ENCODE data around the gene TMEM256. TPM values are rescaled to one million over a fixed set of nuclear protein-coding genes. Genes with fewer than 3 reads are reported as not detected.

TMEM256 gene
- 187 TPM for polyA plus RNA-seq
- long read RNA-seq, donor 1, transcript TMEM256-202 (2 exons, 403 nt): minor isoform, 5 of 103 reads
- long read RNA-seq, donor 1, transcript TMEM256-201 (4 exons, 486 nt): major isoform, 82 of 103 reads
- long read RNA-seq, donor 1, partial matches to known transcripts: 0 of 103 reads
- long read RNA-seq, donor 1, other reads (novel, unspliced or antisense): 16 of 103 reads
- long read RNA-seq, donor 2, transcript TMEM256-202 (2 exons, 403 nt): minor isoform, 16 of 174 reads
- long read RNA-seq, donor 2, transcript TMEM256-201 (4 exons, 486 nt): major isoform, 158 of 174 reads
- long read RNA-seq, donor 2, partial matches to known transcripts: 0 of 174 reads
- long read RNA-seq, donor 2, other reads (novel, unspliced or antisense): 0 of 174 reads
- long read RNA-seq, donor 3: 0 reads
- long read RNA-seq, donor 4, transcript TMEM256-201 (4 exons, 486 nt): major isoform, 16 of 26 reads
- long read RNA-seq, donor 4, partial matches to known transcripts: 9 of 26 reads
- long read RNA-seq, donor 4, other reads (novel, unspliced or antisense): 0 of 26 reads
- long read RNA-seq, donor 5, transcript TMEM256-201 (4 exons, 486 nt): major isoform, 60 of 81 reads
- long read RNA-seq, donor 5, partial matches to known transcripts: 12 of 81 reads
- long read RNA-seq, donor 5, other reads (novel, unspliced or antisense): 7 of 81 reads
- long read RNA-seq, donor 6, transcript TMEM256-202 (2 exons, 403 nt): minor isoform, 6 of 171 reads
- long read RNA-seq, donor 6, transcript TMEM256-201 (4 exons, 486 nt): major isoform, 106 of 171 reads
- long read RNA-seq, donor 6, partial matches to known transcripts: 48 of 171 reads
- long read RNA-seq, donor 6, other reads (novel, unspliced or antisense): 11 of 171 reads
- long read RNA-seq, donor 7, transcript TMEM256-201 (4 exons, 486 nt): major isoform, 45 of 63 reads
- long read RNA-seq, donor 7, partial matches to known transcripts: 16 of 63 reads
- long read RNA-seq, donor 7, other reads (novel, unspliced or antisense): 0 of 63 reads
- long read RNA-seq, donor 8, transcript TMEM256-202 (2 exons, 403 nt): minor isoform, 18 of 332 reads
- long read RNA-seq, donor 8, transcript TMEM256-201 (4 exons, 486 nt): major isoform, 223 of 332 reads
- long read RNA-seq, donor 8, partial matches to known transcripts: 74 of 332 reads
- long read RNA-seq, donor 8, other reads (novel, unspliced or antisense): 17 of 332 reads
- long read RNA-seq, donor 9, transcript TMEM256-202 (2 exons, 403 nt): minor isoform, 5 of 243 reads
- long read RNA-seq, donor 9, transcript TMEM256-201 (4 exons, 486 nt): major isoform, 203 of 243 reads
- long read RNA-seq, donor 9, partial matches to known transcripts: 0 of 243 reads
- long read RNA-seq, donor 9, other reads (novel, unspliced or antisense): 35 of 243 reads
- long read RNA-seq, donor 10, transcript TMEM256-201 (4 exons, 486 nt): major isoform, 144 of 178 reads
- long read RNA-seq, donor 10, transcript TMEM256-202 (2 exons, 403 nt): minor isoform, 5 of 178 reads
- long read RNA-seq, donor 10, partial matches to known transcripts: 29 of 178 reads
- long read RNA-seq, donor 10, other reads (novel, unspliced or antisense): 0 of 178 reads
- long read RNA-seq, donor 11, transcript TMEM256-201 (4 exons, 486 nt): major isoform, 97 of 158 reads
- long read RNA-seq, donor 11, transcript TMEM256-202 (2 exons, 403 nt): minor isoform, 7 of 158 reads
- long read RNA-seq, donor 11, partial matches to known transcripts: 31 of 158 reads
- long read RNA-seq, donor 11, other reads (novel, unspliced or antisense): 23 of 158 reads

DNA sequence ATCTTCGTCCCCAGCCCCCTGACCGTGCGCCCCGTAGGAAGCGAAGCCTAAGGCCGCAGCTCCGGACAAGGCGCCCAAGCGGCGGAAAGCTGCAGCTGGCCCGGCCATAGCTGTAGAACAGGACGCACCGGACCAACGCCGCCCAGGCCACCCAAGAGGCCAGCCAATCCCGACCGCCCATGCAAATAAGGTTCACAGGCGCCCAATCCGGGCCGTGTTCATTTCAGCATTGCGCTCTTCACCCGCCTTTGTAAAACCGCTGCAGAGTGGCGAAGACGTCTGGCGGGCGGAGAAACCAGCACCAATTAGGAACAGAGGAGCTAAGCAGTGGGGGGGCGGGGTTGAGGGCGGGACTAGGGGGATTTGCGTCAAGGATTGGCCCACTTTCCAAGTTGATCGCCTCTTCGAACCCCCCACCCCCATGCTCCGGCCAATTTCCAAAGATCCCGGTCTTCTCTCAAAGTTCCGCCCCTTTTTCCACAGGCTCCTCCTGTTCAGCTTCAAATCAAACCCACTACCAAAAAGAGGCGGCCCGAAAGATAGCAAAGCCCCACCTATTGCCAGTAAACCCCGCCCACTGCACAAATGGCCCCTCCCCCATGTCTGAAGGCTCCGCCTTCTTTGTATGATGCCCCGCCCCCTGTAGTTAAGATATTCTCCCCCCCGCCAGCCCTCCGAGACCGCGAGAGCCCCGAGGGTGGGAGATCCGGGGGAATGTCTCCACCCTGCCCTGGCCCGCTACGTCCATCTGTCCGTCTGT lies at the start of gene TMEM256:
TMEM256 (minus strand) TSS at position 121 of the 760 bp plus-strand sequence; CDS start at position 108, 13 bp downstream.
- peak; percentile 99 to 100 for DNase-seq
- H3K4me3 ChIP-seq (ENCODE audit: low read length): peak within 1 kb of the TSS; percentile 93
- WGBS (ENCODE audit: insufficient coverage, low lambda C conversion rate): no CpG with 5 or more reads among the region's 49 CpGs
- no peaks in the 10 kb centered on the region for H3K36me3 ChIP-seq (ENCODE audit: control insufficient read depth, insufficient read depth, low read length)
- H3K9me3 ChIP-seq (ENCODE audit: control insufficient read depth, low read depth, low read length): no peaks in the 10 kb centered on the region
- H3K27me3 ChIP-seq (ENCODE audit: control insufficient read depth, insufficient read depth, low read length): peaks cover 39% of the 10 kb centered on the region
- H3K27ac ChIP-seq (ENCODE audit: low read length): peak within 1 kb of the TSS; percentile 96
- peaks cover 9% of the 10 kb centered on the region for H3K4me1 ChIP-seq (ENCODE audit: control insufficient read depth, insufficient read depth, low read length)

DNA sequence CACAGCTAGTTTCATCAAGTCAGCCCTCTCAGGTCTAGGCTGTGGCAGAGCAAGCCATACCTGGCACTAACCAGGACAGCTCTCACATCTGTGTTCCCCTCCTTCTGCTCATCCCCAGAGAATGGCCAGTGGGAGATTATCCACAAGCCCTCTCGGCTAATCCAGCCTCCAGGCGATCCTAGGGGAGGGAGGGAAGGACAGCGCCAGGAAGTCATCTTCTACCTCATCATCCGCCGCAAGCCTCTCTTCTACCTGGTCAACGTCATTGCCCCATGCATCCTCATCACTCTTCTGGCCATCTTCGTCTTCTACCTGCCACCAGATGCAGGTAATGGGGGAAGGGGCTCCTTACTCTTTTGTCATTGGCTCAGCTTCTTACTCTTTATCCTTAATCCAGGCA lies 44.6 kb upstream of the TMEM256 start:
- DNase-seq: no peak
- Histone ChIP-seq H3K27me3 (ENCODE audit: control insufficient read depth, insufficient read depth, low read length) (peaks cover 40% of the 10 kb centered on the region), H3K36me3 (ENCODE audit: control insufficient read depth, insufficient read depth, low read length) (no peaks in the 10 kb centered on the region), H3K9me3 (ENCODE audit: control insufficient read depth, low read depth, low read length) (peaks cover 3% of the 10 kb centered on the region), H3K27ac (ENCODE audit: low read length) (no peak overlapping the region), H3K4me3 (ENCODE audit: low read length) (no peak overlapping the region), H3K4me1 (ENCODE audit: control insufficient read depth, insufficient read depth, low read length) (peaks cover 8% of the 10 kb centered on the region)
- WGBS (ENCODE audit: insufficient coverage, low lambda C conversion rate): no CpG with 5 or more reads among the region's 7 CpGs

DNA sequence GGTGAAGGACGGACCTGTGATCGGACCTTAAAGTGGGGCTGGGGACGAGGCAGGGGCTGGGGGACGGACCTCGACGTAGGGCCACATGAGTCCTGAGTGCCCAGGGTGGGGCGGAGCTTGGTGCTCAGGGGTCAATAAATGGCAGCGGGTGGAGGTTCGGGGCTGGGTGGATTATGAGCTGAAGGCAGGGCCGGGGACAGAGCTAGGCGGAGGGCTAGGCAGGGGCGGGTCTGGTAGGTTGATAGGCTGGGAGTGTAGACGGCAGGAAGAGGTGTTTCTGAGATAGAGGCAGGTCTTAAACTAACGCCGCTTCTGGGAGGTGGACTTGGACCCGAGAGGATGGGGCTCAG lies 41.7 kb upstream of the TMEM256 start:
- H3K4me3 ChIP-seq (ENCODE audit: low read length): peak overlapping the region; percentile 44
- WGBS (ENCODE audit: insufficient coverage, low lambda C conversion rate): no CpG with 5 or more reads among the region's 16 CpGs
- H3K4me1 ChIP-seq (ENCODE audit: control insufficient read depth, insufficient read depth, low read length): peaks cover 11% of the 10 kb centered on the region
- peaks cover 66% of the 10 kb centered on the region for H3K27me3 ChIP-seq (ENCODE audit: control insufficient read depth, insufficient read depth, low read length)
- H3K9me3 ChIP-seq (ENCODE audit: control insufficient read depth, low read depth, low read length): peaks cover 3% of the 10 kb centered on the region
- no peaks in the 10 kb centered on the region for H3K36me3 ChIP-seq (ENCODE audit: control insufficient read depth, insufficient read depth, low read length)
- DNase-seq: peak; percentile 72 to 79
- no peak overlapping the region for H3K27ac ChIP-seq (ENCODE audit: low read length)

DNA sequence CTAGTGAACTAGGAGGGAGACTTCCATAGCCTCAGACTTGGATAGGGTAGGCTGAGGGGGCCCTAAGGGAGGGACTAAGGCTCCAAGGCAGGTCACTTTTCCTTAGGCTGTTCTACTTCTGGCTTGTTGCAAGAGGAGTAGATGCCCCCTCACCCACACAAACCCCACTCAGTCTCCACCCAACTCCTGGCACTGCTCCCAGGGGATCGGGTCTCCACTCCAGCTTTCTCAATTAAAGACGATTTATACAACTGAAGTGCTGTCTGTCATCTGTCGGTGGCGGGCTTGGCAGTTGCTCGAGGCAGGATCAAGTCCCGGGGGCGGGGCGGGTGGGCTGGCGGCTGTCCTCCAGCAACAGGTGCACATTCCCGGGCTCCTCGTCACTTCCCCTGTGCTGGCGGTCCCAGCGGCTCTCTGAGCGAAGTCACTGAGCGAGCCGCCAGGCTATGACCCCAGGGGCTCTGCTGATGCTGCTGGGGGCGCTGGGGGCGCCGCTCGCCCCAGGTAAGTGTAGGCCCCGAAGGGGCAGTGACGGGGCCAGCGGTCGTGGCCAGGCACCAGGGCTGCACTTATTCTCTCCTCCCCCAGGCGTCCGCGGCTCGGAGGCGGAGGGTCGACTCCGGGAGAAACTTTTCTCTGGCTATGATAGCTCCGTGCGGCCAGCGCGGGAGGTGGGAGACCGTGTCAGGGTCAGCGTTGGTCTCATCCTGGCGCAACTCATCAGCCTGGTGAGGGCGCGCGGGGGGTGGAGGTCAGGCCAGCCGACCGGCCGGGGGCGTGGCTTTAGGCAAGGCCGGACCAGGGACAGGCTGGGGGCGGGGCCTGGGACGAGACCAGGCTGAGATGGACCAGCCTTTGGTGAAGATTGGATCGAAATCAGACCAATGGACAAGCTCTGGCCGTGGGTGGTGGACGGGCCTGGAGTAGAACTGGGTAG lies 41.1 kb upstream of the TMEM256 start, which contains the start of gene CHRNB1:
CHRNB1 (plus strand) TSS at position 380 of the 937 bp plus-strand sequence; CDS start at position 447, 67 bp downstream.
- Histone ChIP-seq H3K9me3 (ENCODE audit: control insufficient read depth, low read depth, low read length) (peaks cover 3% of the 10 kb centered on the region), H3K4me3 (ENCODE audit: low read length) (peak within 1 kb of the TSS; percentile 44), H3K27ac (ENCODE audit: low read length) (no peak within 1 kb of the TSS), H3K27me3 (ENCODE audit: control insufficient read depth, insufficient read depth, low read length) (peaks cover 73% of the 10 kb centered on the region), H3K36me3 (ENCODE audit: control insufficient read depth, insufficient read depth, low read length) (no peaks in the 10 kb centered on the region), H3K4me1 (ENCODE audit: control insufficient read depth, insufficient read depth, low read length) (peaks cover 17% of the 10 kb centered on the region)
- WGBS (ENCODE audit: insufficient coverage, low lambda C conversion rate): no CpG with 5 or more reads among the region's 51 CpGs
- DNase-seq: peak; percentile 38 to 60

DNA sequence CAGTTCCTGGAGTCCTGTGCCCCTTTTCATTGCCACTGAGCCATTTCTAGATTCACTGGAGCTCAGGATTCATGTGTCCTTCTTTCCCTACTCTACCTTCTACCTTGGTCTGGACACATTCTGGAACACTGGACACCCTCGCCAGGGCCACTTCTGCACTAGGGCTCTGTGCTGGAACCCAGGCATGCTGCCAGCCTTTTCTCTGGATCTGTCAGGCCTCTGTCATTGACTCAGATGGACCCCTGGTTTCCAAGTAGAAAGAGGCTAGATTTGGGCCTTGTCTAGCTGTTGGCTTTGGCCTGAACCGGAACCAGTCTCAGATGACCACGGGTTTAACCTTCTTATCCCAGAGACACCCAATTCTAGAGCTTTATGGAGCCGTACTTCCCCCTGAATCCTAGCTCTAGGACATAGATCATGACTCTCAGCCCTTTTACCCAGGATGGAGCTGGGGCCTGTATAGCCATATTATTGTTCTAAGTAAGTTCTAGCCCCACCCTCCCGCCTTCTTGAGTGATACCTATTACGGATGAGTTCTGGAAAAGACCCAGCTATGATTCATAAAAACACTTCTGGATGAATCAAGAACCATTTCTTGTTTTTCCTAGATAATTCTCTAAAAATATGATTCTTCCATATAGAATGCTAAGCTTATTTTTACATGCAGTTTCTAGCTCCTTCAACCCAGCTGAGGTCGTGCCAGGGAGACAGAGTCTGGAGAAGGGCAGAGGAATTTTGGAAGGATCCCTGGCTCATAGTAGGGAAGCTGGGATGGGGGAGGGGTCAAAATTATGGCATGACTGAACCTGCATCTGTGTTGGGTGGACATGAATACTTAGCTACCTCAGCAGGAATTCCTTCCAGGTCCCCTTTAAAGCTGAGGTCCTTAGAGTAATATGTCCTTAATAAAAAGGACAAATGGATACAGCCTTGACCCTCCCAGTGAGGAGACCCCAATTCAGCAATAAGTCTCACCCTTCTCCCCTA lies 39.9 kb upstream of the TMEM256 start:
- Histone ChIP-seq H3K36me3 (ENCODE audit: control insufficient read depth, insufficient read depth, low read length) (no peaks in the 10 kb centered on the region), H3K4me3 (ENCODE audit: low read length) (no peak overlapping the region), H3K4me1 (ENCODE audit: control insufficient read depth, insufficient read depth, low read length) (peaks cover 20% of the 10 kb centered on the region), H3K27me3 (ENCODE audit: control insufficient read depth, insufficient read depth, low read length) (peaks cover 83% of the 10 kb centered on the region), H3K9me3 (ENCODE audit: control insufficient read depth, low read depth, low read length) (peaks cover 3% of the 10 kb centered on the region), H3K27ac (ENCODE audit: low read length) (no peak overlapping the region)
- DNase-seq: no peak
- WGBS (ENCODE audit: insufficient coverage, low lambda C conversion rate): 100% methylated on average over 2 of the region's 7 CpGs

DNA sequence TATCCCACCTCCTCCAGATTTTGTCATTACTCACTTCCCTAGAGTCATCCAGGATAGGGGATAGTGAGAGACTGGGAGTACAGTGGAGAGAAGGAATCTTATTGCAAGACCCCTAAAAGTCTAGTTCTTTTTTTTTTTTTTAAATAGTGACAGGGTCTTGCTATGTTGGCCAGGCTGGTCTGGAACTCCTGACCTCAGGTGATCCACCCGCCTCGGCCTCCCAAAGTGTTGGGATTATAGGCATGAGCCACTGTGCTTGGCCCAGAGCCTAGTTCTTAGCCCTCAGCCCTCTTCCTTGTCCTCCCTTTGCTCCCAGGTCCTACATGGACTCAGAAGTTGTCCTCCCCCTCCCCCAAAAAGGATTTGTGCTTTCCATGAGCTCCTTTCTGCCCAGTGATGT lies 38.2 kb upstream of the TMEM256 start:
- whole genome bisulfite sequencing (ENCODE audit: insufficient coverage, low lambda C conversion rate): no CpG with 5 or more reads among the region's 2 CpGs
- no peak for DNase-seq
- H3K36me3 ChIP-seq (ENCODE audit: control insufficient read depth, insufficient read depth, low read length): no peaks in the 10 kb centered on the region
- peaks cover 28% of the 10 kb centered on the region for H3K4me1 ChIP-seq (ENCODE audit: control insufficient read depth, insufficient read depth, low read length)
- H3K9me3 ChIP-seq (ENCODE audit: control insufficient read depth, low read depth, low read length): peaks cover 3% of the 10 kb centered on the region
- peaks cover 85% of the 10 kb centered on the region for H3K27me3 ChIP-seq (ENCODE audit: control insufficient read depth, insufficient read depth, low read length)
- no peak overlapping the region for H3K27ac ChIP-seq (ENCODE audit: low read length)
- H3K4me3 ChIP-seq (ENCODE audit: low read length): no peak overlapping the region

DNA sequence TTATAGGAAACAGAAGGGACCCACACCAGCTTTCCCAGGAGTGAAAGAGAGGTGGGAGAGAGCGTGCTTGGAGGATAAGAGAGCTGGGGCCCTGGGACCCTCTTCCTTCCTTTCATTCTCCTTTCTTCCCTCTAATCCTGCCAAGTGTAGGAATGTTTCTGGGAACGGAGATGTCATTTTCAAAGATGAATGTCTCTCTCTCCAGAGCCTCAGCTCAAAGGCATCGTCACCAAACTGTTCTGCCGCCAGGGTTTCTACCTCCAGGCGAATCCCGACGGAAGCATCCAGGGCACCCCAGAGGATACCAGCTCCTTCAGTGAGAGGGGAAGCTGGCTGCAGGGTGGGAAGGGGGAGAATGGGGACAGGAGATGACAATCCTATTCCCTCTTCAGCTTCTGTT lies 37.4 kb upstream of the TMEM256 start:
- no peak for DNase-seq
- H3K27me3 ChIP-seq (ENCODE audit: control insufficient read depth, insufficient read depth, low read length): peaks cover 79% of the 10 kb centered on the region
- H3K9me3 ChIP-seq (ENCODE audit: control insufficient read depth, low read depth, low read length): peaks cover 3% of the 10 kb centered on the region
- H3K36me3 ChIP-seq (ENCODE audit: control insufficient read depth, insufficient read depth, low read length): no peaks in the 10 kb centered on the region
- H3K27ac ChIP-seq (ENCODE audit: low read length): no peak overlapping the region
- WGBS (ENCODE audit: insufficient coverage, low lambda C conversion rate): no CpG with 5 or more reads among the region's 7 CpGs
- H3K4me3 ChIP-seq (ENCODE audit: low read length): no peak overlapping the region
- H3K4me1 ChIP-seq (ENCODE audit: control insufficient read depth, insufficient read depth, low read length): peaks cover 29% of the 10 kb centered on the region
